Fibroblast of lung (primary cell): ENCODE measurements around the gene GRK5. TPM values are rescaled to one million over a fixed set of nuclear protein-coding genes. Genes with fewer than 3 reads are reported as not detected.

Experiments
- DNase-seq, 2 donors: peaks; one replicate each; pipeline versions ENCODE4 v3.0.0 to v3.0.0-alpha.2; 2010; ENCODE audit warnings: low read depth in 2 of 2
- H2AFZ ChIP-seq: 2 replicates; pipeline ENCODE4 v1.5.1; 2012; ENCODE audit warnings: low read length, control low read depth, inconsistent platforms
- H3K27ac ChIP-seq: 2 replicates; pipeline ENCODE4 v1.5.1; 2011; ENCODE audit warnings: low read length, control low read depth; ENCODE audit not compliant: insufficient read depth
- H3K27me3 ChIP-seq: 2 replicates; pipeline ENCODE4 v1.5.1; 2011; ENCODE audit warnings: mild to moderate bottlenecking, low read length; ENCODE audit not compliant: control insufficient read depth, insufficient read depth
- H3K36me3 ChIP-seq: 2 replicates; pipeline ENCODE4 v1.5.1; 2011; ENCODE audit warnings: low read length; ENCODE audit not compliant: control insufficient read depth, insufficient read depth
- H3K4me1 ChIP-seq: 2 replicates; pipeline ENCODE4 v1.5.1; 2011; ENCODE audit warnings: low read length; ENCODE audit not compliant: control insufficient read depth, insufficient read depth; ENCODE audit errors: extremely low read depth
- H3K4me2 ChIP-seq: 2 replicates; pipeline ENCODE4 v1.5.1; 2011; ENCODE audit warnings: low read length, control low read depth; ENCODE audit not compliant: insufficient read depth; ENCODE audit errors: extremely low read depth
- H3K4me3 ChIP-seq, 4 experiments: fragments of 200-600 bp in 1 of 4; sonication (generic) in 1 of 4; replicated peaks in 1 of 4; 2 replicates each; pipeline ENCODE4 v1.5.1; 2011 to 2016; ENCODE audit warnings: low read length in 4 of 4, low read depth in 3 of 4, mild to moderate bottlenecking in 3 of 4, control low read depth in 2 of 4, inconsistent platforms in 1 of 4, mixed read lengths in 1 of 4; ENCODE audit not compliant: insufficient read depth in 1 of 4; ENCODE audit errors: control extremely low read depth in 1 of 4
- H3K79me2 ChIP-seq: 2 replicates; pipeline ENCODE4 v1.5.1; 2012; ENCODE audit warnings: mild to moderate bottlenecking, low read length, inconsistent platforms; ENCODE audit not compliant: control insufficient read depth, insufficient read depth
- H3K9ac ChIP-seq: 2 replicates; pipeline ENCODE4 v1.5.1; 2011; ENCODE audit warnings: mild to moderate bottlenecking, low read length, control low read depth; ENCODE audit not compliant: insufficient read depth
- H3K9me3 ChIP-seq: 2 replicates; pipeline ENCODE4 v1.5.1; 2012; ENCODE audit warnings: low read depth, low read length; ENCODE audit not compliant: control insufficient read depth, insufficient read depth
- H4K20me1 ChIP-seq: 2 replicates; pipeline ENCODE4 v1.5.1; 2011; ENCODE audit warnings: low read length; ENCODE audit not compliant: control insufficient read depth, insufficient read depth; ENCODE audit errors: extremely low read depth
- EZH2 ChIP-seq: IDR thresholded peaks from 2 replicates; pipeline ENCODE4 v1.5.1; 2012; ENCODE audit warnings: low read length, control low read depth, mild to moderate bottlenecking; ENCODE audit errors: missing control alignments
- polyA plus RNA-seq, 2 donors: library from polyadenylated mRNA; depleted of rRNA in 1 of 2; stranded (reverse) in 1 of 2; unstranded in 1 of 2; fragments of >200 nt; gene quantifications; 2 replicates each; pipeline ENCODE4 v1.2.1, GENCODE V29; 2011 to 2012; ENCODE audit warnings: missing spikeins in 1 of 2
- total RNA-seq: library from RNA; depleted of rRNA; stranded (reverse); fragments of >200 nt; gene quantifications from 2 replicates; pipeline ENCODE4 v1.2.1, GENCODE V29; 2014
- TF ChIP-seq, protein P1 (sequence below), 2 donors: IDR thresholded peaks in 1 of 2; conservative IDR thresholded peaks in 1 of 2; 1 replicate in 1 of 2; 2 replicates in 1 of 2; pipeline ENCODE4 v1.5.1; 2011 to 2012; ENCODE audit warnings: low read length in 2 of 2, control low read depth in 1 of 2, inconsistent platforms in 1 of 2, low read depth in 1 of 2, mild to moderate bottlenecking in 1 of 2

Gene GRK5
- total and polyA plus RNA-seq, 2 donors (not counting 1 experiment from before 2014, with no cell fraction given), result 24.1 to 90.3 TPM

DNA sequence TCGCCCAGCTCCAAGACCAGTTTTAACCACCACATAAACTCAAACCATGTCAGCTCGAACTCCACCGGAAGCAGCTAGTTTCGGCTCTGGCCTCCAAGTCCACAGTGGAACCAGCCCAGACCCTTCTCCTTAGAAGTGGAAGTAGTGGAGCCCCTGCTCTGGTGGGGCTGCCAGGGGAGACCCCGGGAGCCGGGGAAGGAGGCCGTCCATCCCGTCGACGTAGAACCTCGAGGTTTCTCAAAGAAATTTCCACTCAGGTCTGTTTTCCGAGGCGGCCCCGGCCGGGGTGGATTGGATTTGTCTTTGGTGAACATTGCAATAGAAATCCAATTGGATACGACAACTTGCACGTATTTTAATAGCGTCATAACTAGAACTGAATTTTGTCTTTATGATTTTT is 247.6 kb downstream of the GRK5 start:
- Histone ChIP-seq H3K36me3 (peaks cover 28% of the 10 kb centered on the region), H3K27me3 (no peaks in the 10 kb centered on the region), H3K27ac (no peak overlapping the region), H3K9ac (no peak overlapping the region), H3K4me1 (peaks cover 7% of the 10 kb centered on the region), H3K4me2 (no peak overlapping the region), H4K20me1 (no peaks in the 10 kb centered on the region), H3K4me3 (no peak overlapping the region), H3K79me2 (no peaks in the 10 kb centered on the region), H3K9me3 (no peaks in the 10 kb centered on the region), H2AFZ (no peak overlapping the region)
- TF ChIP-seq, protein P1, sequence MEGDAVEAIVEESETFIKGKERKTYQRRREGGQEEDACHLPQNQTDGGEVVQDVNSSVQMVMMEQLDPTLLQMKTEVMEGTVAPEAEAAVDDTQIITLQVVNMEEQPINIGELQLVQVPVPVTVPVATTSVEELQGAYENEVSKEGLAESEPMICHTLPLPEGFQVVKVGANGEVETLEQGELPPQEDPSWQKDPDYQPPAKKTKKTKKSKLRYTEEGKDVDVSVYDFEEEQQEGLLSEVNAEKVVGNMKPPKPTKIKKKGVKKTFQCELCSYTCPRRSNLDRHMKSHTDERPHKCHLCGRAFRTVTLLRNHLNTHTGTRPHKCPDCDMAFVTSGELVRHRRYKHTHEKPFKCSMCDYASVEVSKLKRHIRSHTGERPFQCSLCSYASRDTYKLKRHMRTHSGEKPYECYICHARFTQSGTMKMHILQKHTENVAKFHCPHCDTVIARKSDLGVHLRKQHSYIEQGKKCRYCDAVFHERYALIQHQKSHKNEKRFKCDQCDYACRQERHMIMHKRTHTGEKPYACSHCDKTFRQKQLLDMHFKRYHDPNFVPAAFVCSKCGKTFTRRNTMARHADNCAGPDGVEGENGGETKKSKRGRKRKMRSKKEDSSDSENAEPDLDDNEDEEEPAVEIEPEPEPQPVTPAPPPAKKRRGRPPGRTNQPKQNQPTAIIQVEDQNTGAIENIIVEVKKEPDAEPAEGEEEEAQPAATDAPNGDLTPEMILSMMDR (conservative IDR thresholded peaks at IDR 0.05 in 1 of 2, IDR thresholded peaks at IDR 0.05 in 1 of 2; ENCODE audit: low read depth in 1 of 2, low read length in 2 of 2), result no peak
- TF ChIP-seq EZH2, result no peak
- no peak for DNase-seq

DNA sequence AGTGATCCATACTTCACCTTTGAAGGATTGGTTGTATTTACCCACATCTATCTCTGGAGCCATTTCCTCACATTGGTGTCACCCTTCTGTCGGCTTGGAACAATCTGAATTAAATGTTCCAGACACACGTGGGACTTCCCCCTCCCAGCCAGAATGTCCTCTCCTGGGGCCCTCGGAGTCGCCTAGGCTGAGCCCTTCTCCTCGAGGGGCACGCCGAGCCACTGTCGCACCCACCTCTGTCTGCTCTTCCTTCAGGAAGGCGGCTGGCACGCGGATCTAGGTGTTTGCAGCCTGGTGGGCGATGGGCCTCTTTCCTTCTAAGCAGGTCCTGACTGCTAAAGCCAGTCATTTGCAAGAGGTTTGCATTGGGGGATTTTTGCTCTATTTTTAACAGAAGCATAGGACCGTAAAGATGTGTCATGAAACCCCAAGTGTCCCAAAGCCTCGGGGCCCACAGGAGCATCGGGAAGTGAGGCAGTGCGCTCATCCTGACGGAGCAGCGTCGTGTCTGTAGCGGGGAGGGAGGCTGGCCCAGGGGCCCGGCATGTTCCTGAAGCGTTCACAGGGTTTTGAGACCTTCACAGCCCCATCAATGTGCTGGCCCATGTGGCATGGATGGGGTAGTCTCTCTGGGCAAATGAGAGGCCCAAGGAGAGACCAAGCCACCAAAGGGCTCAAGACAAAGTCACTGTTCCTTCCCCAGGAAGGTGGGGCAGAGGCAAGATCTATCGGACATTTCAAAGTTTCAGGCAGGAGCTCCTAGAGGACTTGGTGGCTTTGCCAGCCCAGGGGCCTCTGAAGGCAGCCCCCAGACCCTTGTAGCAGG is 248.5 kb downstream of the GRK5 start:
- Histone ChIP-seq H3K9ac (no peak overlapping the region), H3K9me3 (no peaks in the 10 kb centered on the region), H3K4me1 (no peaks in the 10 kb centered on the region), H3K27me3 (no peaks in the 10 kb centered on the region), H3K4me3 (no peak overlapping the region), H4K20me1 (no peaks in the 10 kb centered on the region), H3K27ac (no peak overlapping the region), H3K36me3 (peaks cover 24% of the 10 kb centered on the region), H2AFZ (no peak overlapping the region), H3K79me2 (no peaks in the 10 kb centered on the region), H3K4me2 (no peak overlapping the region)
- DNase-seq, result no peak
- no peak for TF ChIP-seq EZH2
- TF ChIP-seq, protein P1 (conservative IDR thresholded peaks at IDR 0.05 in 1 of 2, IDR thresholded peaks at IDR 0.05 in 1 of 2; ENCODE audit: low read depth in 1 of 2, low read length in 2 of 2), result no peak

DNA sequence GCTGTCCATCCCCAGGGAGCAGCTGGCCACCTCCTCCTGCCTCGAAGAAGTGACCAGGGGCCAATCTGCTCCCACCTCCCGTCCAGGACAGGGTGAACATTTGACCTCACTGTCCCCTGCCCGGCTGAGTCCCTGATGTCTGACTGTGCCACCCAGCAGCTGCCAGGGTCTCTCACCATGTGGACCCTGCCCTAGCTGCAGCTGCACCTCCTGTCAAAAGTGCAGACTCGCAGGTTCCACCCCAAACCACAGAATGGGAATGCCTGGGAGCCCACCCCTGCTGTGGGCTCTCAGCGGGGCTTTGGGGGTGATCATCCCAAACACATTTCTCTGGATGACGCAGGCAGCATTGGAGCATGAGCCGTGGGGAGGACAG is 249.1 kb downstream of the GRK5 start:
- Histone ChIP-seq H3K36me3 (peaks cover 24% of the 10 kb centered on the region), H3K27me3 (no peaks in the 10 kb centered on the region), H3K79me2 (no peaks in the 10 kb centered on the region), H3K4me3 (no peak overlapping the region), H3K4me2 (no peak overlapping the region), H2AFZ (no peak overlapping the region), H3K9ac (no peak overlapping the region), H3K4me1 (no peaks in the 10 kb centered on the region), H3K9me3 (no peaks in the 10 kb centered on the region), H4K20me1 (no peaks in the 10 kb centered on the region), H3K27ac (no peak overlapping the region)
- no peak for DNase-seq
- TF ChIP-seq, protein P1 (conservative IDR thresholded peaks at IDR 0.05 in 1 of 2, IDR thresholded peaks at IDR 0.05 in 1 of 2; ENCODE audit: low read depth in 1 of 2, low read length in 2 of 2), result no peak
- no peak for TF ChIP-seq EZH2
